IPS-20b (cell line): ENCODE measurements around the gene ELF3.
"Not testable (repeated sequence)": the region's sequence is repeated elsewhere in the genome, so short reads cannot be mapped to it uniquely, and the experiment has no call there.

Experiments used
- H3K27ac ChIP-seq: one replicate; pipeline ENCODE4 v1.5.1; 2013; ENCODE audit warnings: low read length
- H3K27me3 ChIP-seq: 2 replicates; pipeline ENCODE4 v1.6.1; 2013; ENCODE audit warnings: mild to moderate bottlenecking, low read length, inconsistent platforms; ENCODE audit not compliant: insufficient read depth
- H3K36me3 ChIP-seq: 2 replicates; pipeline ENCODE4 v1.6.1; 2013; ENCODE audit warnings: low read depth, mild to moderate bottlenecking, inconsistent platforms, low read length, moderate library complexity; ENCODE audit not compliant: insufficient read depth
- H3K4me1 ChIP-seq: 2 replicates; pipeline ENCODE4 v1.6.1; 2013; ENCODE audit warnings: mild to moderate bottlenecking, control low read depth, inconsistent platforms, low read length, moderate library complexity; ENCODE audit not compliant: insufficient read depth
- H3K4me3 ChIP-seq: 2 replicates; pipeline ENCODE4 v1.5.1; 2013; ENCODE audit warnings: mild to moderate bottlenecking, low read length, inconsistent platforms
- H3K9ac ChIP-seq: 2 replicates; pipeline ENCODE4 v1.6.1; 2013; ENCODE audit warnings: low read depth, mild to moderate bottlenecking, inconsistent platforms, low read length, moderate library complexity
- H3K9me3 ChIP-seq: 2 replicates; pipeline ENCODE4 v1.6.1; 2013; ENCODE audit warnings: mild to moderate bottlenecking, low read depth, low read length, inconsistent platforms; ENCODE audit not compliant: insufficient read depth

The ELF3 gene

DNA sequence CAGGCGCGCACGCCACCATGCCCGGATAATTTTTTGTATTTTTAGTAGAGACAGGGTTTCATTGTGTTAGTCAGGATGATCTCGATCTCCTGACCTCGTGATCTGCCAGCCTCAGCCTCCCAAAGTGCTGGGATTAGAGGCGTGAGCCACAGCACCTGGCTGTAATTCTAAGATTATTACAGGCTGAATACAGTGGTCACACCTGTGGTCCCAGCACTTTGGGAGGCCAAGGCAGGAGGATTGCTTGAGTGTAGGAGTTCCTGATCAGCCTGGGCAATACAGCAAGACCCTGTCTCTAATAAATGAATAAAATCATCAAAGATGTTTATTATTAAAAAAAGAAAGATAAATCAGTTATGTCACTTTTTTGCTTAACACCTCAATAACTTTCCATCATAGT is 52.2 kb downstream of the ELF3 start:
- H3K9ac ChIP-seq, H3K4me1 ChIP-seq, H3K27ac ChIP-seq, H3K9me3 ChIP-seq, H3K4me3 ChIP-seq, H3K27me3 ChIP-seq, H3K36me3 ChIP-seq: not testable (repeated sequence)

DNA sequence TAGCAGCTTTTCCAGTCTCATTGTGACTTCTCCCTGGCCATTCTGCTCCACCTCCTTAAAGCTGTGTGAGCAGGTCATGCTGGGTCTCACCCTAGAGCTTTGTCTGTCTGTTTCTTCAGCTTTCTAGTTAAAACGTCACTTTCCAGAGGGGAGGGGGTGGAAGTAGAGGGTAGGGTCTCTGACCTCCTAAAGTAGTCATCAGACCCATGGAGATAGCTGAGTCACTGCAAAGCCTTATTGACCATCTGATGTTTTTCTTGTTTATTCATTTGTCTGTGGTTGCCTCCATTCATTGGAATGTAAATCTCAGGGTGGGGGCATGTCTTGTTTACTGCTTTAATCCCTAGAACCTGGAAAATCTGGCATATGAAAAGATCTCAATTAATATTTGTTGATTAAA is 52.7 kb downstream of the ELF3 start:
- H3K27me3 ChIP-seq: no peaks in the 10 kb centered on the region
- H3K4me3 ChIP-seq: no peak overlapping the region
- no peaks in the 10 kb centered on the region for H3K9me3 ChIP-seq
- no peak overlapping the region for H3K9ac ChIP-seq
- no peaks in the 10 kb centered on the region for H3K36me3 ChIP-seq
- H3K27ac ChIP-seq: no peak overlapping the region
- H3K4me1 ChIP-seq: peaks cover 4% of the 10 kb centered on the region; the same call in 1 of the 2 replicates

DNA sequence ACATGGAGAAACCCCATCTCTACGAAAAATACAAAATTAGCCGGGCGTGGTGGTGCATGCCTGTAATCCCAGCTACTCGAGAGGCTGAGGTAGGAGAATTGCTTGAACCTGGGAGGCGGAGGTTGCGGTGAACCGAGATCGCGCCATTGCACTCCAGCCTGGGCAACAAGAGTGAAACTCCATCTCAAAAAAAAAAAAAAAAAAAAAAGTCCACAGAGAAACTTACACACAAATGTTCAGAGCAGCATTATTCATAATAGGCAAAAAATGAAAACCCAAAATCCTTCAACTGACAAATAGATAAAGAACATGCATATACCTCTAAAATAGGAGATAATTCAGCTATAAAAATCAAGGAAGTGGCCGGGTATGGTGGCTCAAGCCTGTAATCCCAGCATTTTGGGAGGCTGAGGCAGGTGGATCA is 54.5 kb downstream of the ELF3 start:
- H3K9ac ChIP-seq, H3K36me3 ChIP-seq, H3K9me3 ChIP-seq, H3K4me3 ChIP-seq, H3K4me1 ChIP-seq, H3K27ac ChIP-seq, H3K27me3 ChIP-seq: not testable (repeated sequence)
